ENCODE data around the gene EPN2. TPM values are rescaled to one million over a fixed set of nuclear protein-coding genes. Genes with fewer than 3 reads are reported as not detected.

EPN2 gene
- total RNA-seq, 4 donors from 2014 or later, result 23.9 to 35.1 (median 34.1) TPM

GRCh38 chr17:19268611-19269010 lies 31.4 kb downstream of the EPN2 start:
- H3K4me1 ChIP-seq, result peaks cover 0 to 48% (median 10%) of the 10 kb centered on the region in 4 donors
- no peaks in the 10 kb centered on the region for H3K27me3 ChIP-seq
- peak overlapping the region in 1 of 4 donors; percentile 29 for H3K27ac ChIP-seq
- TF ChIP-seq, protein P1, sequence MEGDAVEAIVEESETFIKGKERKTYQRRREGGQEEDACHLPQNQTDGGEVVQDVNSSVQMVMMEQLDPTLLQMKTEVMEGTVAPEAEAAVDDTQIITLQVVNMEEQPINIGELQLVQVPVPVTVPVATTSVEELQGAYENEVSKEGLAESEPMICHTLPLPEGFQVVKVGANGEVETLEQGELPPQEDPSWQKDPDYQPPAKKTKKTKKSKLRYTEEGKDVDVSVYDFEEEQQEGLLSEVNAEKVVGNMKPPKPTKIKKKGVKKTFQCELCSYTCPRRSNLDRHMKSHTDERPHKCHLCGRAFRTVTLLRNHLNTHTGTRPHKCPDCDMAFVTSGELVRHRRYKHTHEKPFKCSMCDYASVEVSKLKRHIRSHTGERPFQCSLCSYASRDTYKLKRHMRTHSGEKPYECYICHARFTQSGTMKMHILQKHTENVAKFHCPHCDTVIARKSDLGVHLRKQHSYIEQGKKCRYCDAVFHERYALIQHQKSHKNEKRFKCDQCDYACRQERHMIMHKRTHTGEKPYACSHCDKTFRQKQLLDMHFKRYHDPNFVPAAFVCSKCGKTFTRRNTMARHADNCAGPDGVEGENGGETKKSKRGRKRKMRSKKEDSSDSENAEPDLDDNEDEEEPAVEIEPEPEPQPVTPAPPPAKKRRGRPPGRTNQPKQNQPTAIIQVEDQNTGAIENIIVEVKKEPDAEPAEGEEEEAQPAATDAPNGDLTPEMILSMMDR (IDR thresholded peaks at IDR 0.05), result no peak
- TF ChIP-seq POLR2A (IDR thresholded peaks at IDR 0.05), result no peak
- DNase-seq, result no peak
- no peaks in the 10 kb centered on the region for H3K36me3 ChIP-seq
- no peaks in the 10 kb centered on the region for H3K9me3 ChIP-seq
- H3K4me3 ChIP-seq, result no peak overlapping the region

DNA sequence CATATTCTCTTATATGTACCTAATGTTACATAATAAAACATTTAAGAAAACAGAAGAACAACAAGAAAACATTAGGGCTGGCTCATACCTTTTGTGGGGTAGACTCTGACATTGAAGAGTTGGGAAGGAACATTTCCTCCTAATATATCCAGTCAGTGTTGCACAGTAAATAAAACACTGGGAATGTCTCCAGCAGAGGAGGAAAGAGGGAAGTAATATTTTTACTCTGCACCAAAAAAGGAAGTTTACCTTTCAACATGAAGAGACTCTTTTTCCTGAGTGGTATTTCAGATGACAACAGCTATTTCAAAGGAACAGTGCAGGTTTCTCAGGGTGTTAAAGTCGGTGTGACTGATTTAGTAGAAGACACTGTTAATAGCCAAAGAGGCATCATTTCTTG lies 31.9 kb downstream of the EPN2 start:
- DNase-seq, result no peak
- peak overlapping the region in 1 of 4 donors; percentile 29 for H3K27ac ChIP-seq
- no peak overlapping the region for H3K4me3 ChIP-seq
- H3K36me3 ChIP-seq, result no peaks in the 10 kb centered on the region
- H3K9me3 ChIP-seq, result no peaks in the 10 kb centered on the region
- H3K4me1 ChIP-seq, result peaks cover 0 to 46% (median 10%) of the 10 kb centered on the region in 4 donors
- TF ChIP-seq POLR2A (IDR thresholded peaks at IDR 0.05), result no peak
- TF ChIP-seq, protein P1 (IDR thresholded peaks at IDR 0.05), result no peak
- H3K27me3 ChIP-seq, result no peaks in the 10 kb centered on the region

GRCh38 chr17:19269641-19270040 lies 32.5 kb downstream of the EPN2 start:
- no peaks in the 10 kb centered on the region for H3K27me3 ChIP-seq
- no peak overlapping the region for H3K4me3 ChIP-seq
- peaks cover 0 to 41% (median 10%) of the 10 kb centered on the region in 4 donors for H3K4me1 ChIP-seq
- no peaks in the 10 kb centered on the region for H3K36me3 ChIP-seq
- peak overlapping the region in 1 of 4 donors; percentile 29 for H3K27ac ChIP-seq
- TF ChIP-seq, protein P1 (IDR thresholded peaks at IDR 0.05), result no peak
- TF ChIP-seq POLR2A (IDR thresholded peaks at IDR 0.05), result no peak
- no peak for DNase-seq
- no peaks in the 10 kb centered on the region for H3K9me3 ChIP-seq

GRCh38 chr17:19270347-19270703 lies 33.2 kb downstream of the EPN2 start:
- Histone ChIP-seq H3K4me1 (peaks cover 0 to 36% (median 10%) of the 10 kb centered on the region in 4 donors), H3K27me3 (no peaks in the 10 kb centered on the region), H3K9me3 (no peaks in the 10 kb centered on the region), H3K4me3 (no peak overlapping the region), H3K27ac (peak overlapping the region in 2 of 4 donors; percentile 20 to 38), H3K36me3 (no peaks in the 10 kb centered on the region)
- no peak for DNase-seq
- no peak for TF ChIP-seq POLR2A (IDR thresholded peaks at IDR 0.05)
- TF ChIP-seq, protein P1 (IDR thresholded peaks at IDR 0.05), result peak in 1 of 6 experiments; percentile 13

- TF ChIP-seq, protein P1 (IDR thresholded peaks at IDR 0.05), result peak in 1 of 6 experiments; percentile 15
- TF ChIP-seq POLR2A (IDR thresholded peaks at IDR 0.05), result no peak
- Histone ChIP-seq H3K27me3 (no peaks in the 10 kb centered on the region), H3K27ac (peak overlapping the region in 2 of 4 donors; percentile 20 to 38), H3K9me3 (no peaks in the 10 kb centered on the region), H3K36me3 (no peaks in the 10 kb centered on the region), H3K4me3 (no peak overlapping the region), H3K4me1 (peaks cover 0 to 36% (median 10%) of the 10 kb centered on the region in 4 donors)
- no peak for DNase-seq
Observed at GRCh38 chr17:19270704-19271611, 33.8 kb downstream of the EPN2 start.
